HG03175 (cell line): ENCODE measurements around the gene PLCL1.

Experiments used
- ATAC-seq: cut with Tn5 transposase; IDR thresholded peaks from one replicate; pipeline ENCODE4 v1.9.1; 2021; ENCODE audit warnings: mild to moderate bottlenecking, moderate library complexity; ENCODE audit not compliant: unreplicated experiment

Gene PLCL1

GRCh38 chr2:197924483-197924882 is 120.1 kb downstream of the PLCL1 start:
- ATAC-seq, result no peak

DNA sequence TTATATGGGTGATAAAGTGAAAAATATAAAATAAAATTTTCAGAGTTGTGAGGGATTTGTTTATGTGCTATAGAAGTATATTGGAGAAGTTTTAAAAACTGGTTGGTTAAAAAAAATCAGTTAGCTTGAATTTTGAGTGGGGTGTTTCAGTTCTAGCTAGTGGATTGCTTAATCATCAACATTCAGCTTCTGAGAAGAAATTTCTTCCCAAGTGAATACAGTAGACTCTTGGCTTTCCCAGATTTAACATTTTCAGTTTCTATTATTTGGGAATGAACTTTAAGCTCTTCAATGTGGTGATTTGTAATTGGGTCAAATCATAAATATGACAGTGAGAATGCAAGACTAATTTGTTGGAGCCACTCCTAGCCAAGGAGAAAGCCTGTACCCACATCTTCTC is 120.8 kb downstream of the PLCL1 start:
- ATAC-seq, result no peak

- ATAC-seq, result no peak
These were observed 121.6 kb downstream of the PLCL1 start for GRCh38 chr2:197925976-197926375.

- ATAC-seq, result no peak
These were observed 122.3 kb downstream of the PLCL1 start for GRCh38 chr2:197926673-197927072.

DNA sequence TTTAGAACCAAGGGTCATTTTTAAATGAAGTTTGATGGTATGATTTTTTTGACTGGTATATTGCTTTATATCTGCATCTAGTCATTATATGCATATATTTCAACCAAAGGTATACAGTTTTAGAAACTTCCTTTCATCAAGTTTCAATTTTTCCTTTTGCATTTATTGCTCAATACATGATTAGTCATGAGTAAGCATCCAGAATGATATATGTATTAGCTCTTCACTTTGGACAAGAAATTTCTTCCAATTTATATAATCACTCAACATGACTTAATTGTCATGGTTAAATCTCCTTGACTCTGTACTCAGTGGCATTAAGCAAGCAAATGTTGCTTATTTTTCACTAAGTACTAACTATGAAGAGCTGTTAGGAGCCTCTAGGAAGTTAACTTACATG is 123.6 kb downstream of the PLCL1 start:
- no peak for ATAC-seq

- ATAC-seq, result no peak
These were observed 124.9 kb downstream of the PLCL1 start for GRCh38 chr2:197929008-197929885.

GRCh38 chr2:197929886-197930227 is 125.5 kb downstream of the PLCL1 start:
- ATAC-seq, result no peak

- ATAC-seq, result no peak
These were observed 126.3 kb downstream of the PLCL1 start for GRCh38 chr2:197930570-197931278.

GRCh38 chr2:197931661-197932312 is 127.4 kb downstream of the PLCL1 start:
- ATAC-seq, result no peak

DNA sequence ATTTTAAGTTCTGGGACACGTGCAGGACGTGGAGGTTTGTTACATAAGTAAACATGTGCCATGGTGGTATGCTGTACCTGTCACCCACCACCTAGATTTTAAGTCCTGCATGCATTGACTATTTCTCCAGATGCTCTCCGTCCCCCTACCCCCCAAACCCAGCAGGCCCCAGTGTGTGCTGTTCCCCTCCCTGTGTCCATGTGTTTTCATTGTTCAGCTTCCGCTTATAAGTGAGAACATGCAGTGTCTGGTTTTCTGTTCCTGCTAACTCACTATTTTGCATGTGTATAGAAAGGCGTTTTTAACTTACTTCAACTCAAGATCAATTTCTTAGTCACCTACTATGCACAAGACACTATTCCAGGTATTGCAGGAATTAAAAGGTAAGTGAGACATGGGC is 128.0 kb downstream of the PLCL1 start:
- ATAC-seq, result no peak

DNA sequence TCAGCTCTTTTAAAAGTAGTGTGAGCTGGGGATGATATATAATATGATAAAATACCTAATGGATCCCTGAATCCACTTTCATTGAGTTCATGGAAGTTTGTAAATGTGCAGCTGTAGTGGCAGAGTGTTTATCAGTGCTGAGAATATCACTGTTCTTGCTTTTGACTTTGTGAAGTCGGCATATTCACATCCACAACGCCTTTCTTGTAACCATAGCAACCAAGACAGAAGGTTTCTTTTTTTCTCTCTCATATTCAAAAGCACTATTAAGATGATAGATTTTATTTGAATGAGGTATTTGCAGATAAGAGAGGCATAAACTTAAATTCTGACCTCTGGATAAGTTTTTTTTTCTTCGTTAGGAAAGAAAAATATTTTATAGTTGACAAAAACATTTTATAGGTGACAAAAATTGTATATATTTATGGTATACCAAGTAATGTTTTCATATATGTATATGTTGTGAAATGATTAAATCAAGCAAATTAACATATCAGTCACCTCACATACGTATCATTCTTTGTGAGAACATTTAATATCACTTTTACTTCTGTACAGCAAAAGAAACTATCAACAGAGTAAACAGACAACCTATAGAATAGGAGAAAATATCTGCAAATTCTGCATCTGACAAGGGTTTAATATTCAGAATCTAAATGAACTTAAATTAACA is 130.0 kb downstream of the PLCL1 start:
- no peak for ATAC-seq

DNA sequence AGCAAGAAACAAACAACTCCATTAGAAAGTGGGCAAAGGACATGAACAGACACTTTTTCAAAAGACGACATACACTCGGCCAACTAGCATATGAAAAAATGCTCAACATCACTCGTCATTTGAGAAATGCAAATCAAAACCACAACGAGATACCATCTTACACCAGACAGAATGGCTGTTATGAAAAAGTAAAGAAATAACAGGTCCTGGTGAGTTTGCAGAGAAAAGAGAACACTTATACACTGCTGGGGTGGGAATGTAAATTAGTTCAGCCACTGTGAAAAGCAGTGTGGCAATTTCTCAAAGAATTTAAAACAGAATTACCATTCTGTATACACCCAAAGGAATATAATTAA is 130.5 kb downstream of the PLCL1 start:
- no peak for ATAC-seq

- ATAC-seq, result no peak
These were observed 133.4 kb downstream of the PLCL1 start for GRCh38 chr2:197937814-197938213.

GRCh38 chr2:197938555-197938954 is 134.2 kb downstream of the PLCL1 start:
- no peak for ATAC-seq

GRCh38 chr2:197939787-197940186 is 135.4 kb downstream of the PLCL1 start:
- ATAC-seq, result no peak

DNA sequence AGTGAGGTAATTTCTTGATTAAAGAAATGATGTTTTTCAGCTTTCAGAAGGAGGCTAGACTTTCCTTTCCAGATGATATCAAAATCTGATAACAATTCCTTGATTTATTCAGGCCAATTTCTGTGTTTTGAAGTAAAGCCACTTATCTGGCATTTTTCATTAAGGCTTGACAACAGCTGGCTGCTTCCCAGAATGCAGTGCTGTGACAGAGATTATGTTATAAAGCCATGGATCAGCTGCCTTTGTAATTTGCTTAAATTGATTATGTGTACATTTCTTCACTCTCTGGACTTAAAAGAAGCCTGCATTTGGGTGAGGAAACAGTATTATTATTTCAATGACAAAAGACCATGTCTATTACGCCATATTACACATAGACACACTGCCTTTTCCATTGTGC is 136.0 kb downstream of the PLCL1 start:
- ATAC-seq, result no peak

DNA sequence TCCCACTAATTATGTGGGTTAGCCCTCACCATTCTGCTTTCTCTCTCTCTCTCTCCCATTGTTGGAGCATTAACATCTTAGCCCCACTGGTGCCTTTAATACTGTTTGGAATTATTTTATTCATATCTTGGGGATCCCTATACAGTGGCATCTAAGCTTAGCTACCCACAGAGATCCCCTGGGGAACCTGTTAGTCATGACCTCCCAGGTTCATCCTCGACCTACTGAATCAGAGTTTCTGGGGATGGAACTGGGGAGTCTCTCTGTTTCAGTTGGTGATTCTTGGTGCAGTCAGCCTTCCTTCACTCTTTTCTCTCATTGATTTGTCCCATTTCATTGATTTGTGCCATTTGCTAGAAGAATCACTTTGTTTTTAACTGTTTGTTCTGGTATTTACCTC is 137.3 kb downstream of the PLCL1 start:
- no peak for ATAC-seq

DNA sequence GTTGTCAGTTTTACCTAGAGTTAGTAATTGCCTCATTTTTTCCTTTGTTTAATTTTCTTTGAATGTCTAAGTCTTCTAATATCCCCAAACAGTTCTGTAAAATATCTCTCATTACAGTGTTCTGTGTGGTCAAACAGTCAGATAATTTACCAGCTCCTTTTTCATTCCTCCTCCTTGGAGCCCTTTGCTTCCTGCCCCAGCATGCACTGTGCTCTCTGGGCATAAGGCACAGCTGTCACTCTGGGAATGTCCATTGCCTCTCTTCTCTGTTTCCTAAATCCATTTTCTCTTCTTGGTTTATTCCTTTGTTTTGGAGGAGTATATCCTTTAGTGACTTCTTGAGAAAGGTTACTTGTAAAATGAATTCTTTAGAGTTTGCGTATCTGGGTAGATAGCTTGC is 139.3 kb downstream of the PLCL1 start:
- no peak for ATAC-seq

DNA sequence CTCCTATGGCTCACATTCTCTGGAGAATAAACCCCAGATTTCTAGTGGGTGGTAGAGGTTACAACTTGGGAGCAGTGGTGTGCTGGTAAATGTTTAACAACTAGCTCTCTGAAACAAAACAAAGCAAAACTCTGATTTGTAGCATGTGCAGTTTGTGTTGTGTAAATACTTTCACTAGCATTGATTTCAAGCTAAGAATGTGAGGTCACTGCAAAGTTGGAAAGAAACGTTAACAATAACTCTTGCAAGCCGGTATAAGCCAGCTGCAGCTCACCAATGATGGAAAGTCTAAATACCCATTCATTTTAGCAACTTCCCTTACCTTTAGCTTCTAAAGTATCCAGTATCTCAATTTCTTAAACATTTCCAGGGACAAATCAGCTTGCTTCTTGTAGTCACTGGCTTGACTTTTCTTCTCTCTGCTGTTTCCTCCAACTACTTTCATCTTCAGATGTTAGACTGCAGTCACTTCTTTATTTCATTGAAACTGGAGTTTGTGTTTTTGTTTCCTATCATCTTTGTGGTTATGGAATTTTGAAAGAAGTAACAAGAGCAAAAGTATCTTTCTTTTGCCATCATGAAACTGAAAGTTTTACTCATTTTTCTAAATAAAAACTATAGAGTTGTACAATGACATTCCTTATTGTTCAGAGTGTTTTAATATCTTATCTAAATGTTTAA is 140.2 kb downstream of the PLCL1 start:
- ATAC-seq, result peak; percentile 45

DNA sequence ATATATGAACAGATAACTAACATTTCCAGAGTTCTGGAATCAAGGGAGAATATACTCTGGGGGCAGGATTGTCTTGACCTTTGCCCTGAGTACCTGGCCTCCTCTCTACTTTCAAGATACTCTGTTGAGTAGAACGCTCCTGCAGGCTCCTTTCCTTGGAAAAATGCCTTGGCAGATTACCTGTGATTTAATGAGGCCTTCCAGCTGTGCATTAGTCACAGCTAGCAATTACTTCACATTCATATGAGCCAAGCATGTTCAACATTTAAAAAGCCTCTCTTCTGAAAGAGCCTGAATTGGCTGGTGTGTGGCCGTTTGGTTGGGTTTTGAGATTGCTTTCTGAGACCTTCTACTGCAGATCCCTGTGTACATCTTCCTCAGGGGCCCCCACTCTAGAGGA is 142.2 kb downstream of the PLCL1 start:
- no peak for ATAC-seq

- ATAC-seq, result no peak
These were observed 142.9 kb downstream of the PLCL1 start for GRCh38 chr2:197947219-197947757.
